ENCODE results near the gene CACNA1S.

The CACNA1S gene

DNA sequence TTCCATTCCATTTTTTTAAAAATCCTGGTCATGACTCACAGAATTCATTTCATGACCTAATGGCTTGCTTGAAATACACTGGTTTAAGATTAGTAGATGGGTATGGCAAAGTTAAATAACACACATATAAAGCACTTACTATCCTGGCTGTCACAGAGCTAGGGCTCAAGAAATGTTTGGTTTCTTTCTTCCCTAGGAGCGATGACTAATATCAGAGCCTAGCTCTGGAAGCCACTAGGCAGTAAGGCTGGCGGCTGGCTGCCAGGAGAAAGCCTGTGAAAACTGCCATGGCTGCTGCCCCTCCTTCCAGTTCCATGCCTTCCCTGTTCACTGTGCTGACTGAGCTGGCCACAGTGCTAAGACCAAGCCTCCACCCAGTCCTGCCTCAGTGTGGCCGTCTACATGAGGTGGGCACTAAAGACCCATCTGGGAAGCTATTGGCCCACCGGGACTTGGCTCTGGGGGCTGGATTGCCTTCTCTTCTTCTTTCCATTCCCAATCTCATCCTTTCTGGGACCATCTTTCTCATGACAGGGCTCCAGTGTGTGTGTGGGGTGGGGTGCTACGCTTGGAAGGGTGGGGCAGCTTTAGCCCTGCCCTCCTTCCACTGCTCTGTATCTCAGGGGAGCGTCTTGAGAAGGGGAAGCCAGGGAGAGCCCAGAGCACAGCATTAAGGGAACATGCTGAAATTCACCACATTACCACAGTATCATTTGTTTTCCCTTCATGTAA is 25.5 kb upstream of the CACNA1S start:
- peaks cover 12 to 45% (median 31%) of the 10 kb centered on the region in 11 experiments for H3K36me3 ChIP-seq
- no peaks in the 10 kb centered on the region for H3K27me3 ChIP-seq
- peak overlapping the region in 1 of 10 experiments; percentile 3; a peak in 2 of 20 replicates for H3K4me3 ChIP-seq
- peak overlapping the region in 4 of 11 experiments; percentile 5 to 75 (median 61); a peak in 6 of 22 replicates for H3K9ac ChIP-seq
- peak overlapping the region in 6 of 11 experiments; percentile 23 to 73 (median 52); a peak in 5 of 22 replicates for H3K27ac ChIP-seq
- no peak for TF ChIP-seq Cebpa-rat (IDR thresholded peaks at IDR 0.05)
- peaks cover 56 to 99% (median 89%) of the 10 kb centered on the region in 10 experiments for H3K4me1 ChIP-seq
- no peaks in the 10 kb centered on the region for H3K9me3 ChIP-seq (replicated peaks in 1 of 11)
- peak overlapping the region; percentile 67 to 96 (median 87) for H3K4me2 ChIP-seq
- peaks cover 0 to 80% (median 57%) of the 10 kb centered on the region in 11 experiments; a peak in 16 of 22 replicates for H4K20me1 ChIP-seq

DNA sequence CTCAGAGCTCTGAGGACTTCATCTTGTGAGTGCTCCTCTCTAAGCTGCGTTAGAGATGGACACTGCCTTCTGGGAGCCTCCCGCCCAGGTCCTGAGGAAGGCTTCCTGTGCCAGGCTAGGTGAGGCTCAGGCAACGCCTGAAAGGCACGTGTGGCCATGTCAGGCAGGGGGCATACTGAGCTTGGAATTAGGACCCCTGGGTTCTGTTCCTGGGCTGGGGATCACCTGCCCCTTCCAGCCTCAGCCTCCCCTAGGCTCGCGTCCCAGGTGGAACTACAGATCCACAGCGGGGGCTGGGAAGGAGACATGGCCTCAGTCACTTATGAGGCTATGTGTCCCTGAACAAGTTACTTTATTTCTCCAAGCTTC is 24.8 kb upstream of the CACNA1S start:
- Histone ChIP-seq H3K4me2 (peak overlapping the region; percentile 43 to 96 (median 87)), H3K27me3 (no peaks in the 10 kb centered on the region), H3K9me3 (replicated peaks in 1 of 11) (no peaks in the 10 kb centered on the region), H3K9ac (peak overlapping the region in 4 of 11 experiments; percentile 29 to 60 (median 34); a peak in 6 of 22 replicates), H4K20me1 (peaks cover 0 to 75% (median 54%) of the 10 kb centered on the region in 11 experiments; a peak in 16 of 22 replicates), H3K27ac (peak overlapping the region in 4 of 11 experiments; percentile 1 to 51 (median 22); a peak in 7 of 22 replicates), H3K36me3 (peaks cover 4 to 41% (median 25%) of the 10 kb centered on the region in 11 experiments; a peak in 20 of 22 replicates), H3K4me3 (no peak overlapping the region), H3K4me1 (peaks cover 56 to 99% (median 85%) of the 10 kb centered on the region in 10 experiments)
- no peak for TF ChIP-seq Cebpa-rat (IDR thresholded peaks at IDR 0.05)

DNA sequence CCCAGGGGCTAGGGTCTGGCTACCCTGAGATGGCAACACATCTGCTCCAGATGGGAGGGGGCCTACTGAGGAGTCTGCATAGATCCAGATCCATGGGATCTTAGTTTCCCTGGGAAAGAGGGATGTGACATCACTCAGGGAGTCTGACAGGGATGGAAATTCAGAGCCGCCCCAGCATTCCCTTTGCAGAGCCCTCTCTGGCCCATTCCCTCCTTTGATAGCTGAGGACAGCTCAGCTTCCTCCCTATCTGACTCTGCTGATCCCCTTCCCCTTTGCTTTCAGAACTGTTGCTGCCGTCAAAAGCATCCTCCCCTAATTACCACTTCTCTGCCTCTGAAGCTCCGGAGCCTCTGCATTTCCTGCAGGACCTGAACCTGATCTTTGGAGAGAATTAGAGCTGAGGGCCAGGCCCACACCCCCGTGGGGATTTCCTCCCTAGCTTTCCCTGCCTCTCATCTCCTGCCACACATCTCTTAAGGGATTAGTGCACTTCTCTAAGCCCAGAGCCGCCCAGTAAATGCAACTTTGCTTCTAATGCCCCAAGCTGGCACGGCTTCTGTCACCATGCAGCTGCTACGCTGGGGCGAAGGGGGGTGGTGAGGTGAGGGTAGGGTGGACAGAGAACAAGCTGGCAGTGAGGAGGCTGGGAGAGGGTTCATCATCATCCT is 24.3 kb upstream of the CACNA1S start:
- peak overlapping the region in 4 of 11 experiments; percentile 29 to 60 (median 34); a peak in 7 of 22 replicates for H3K9ac ChIP-seq
- H3K4me2 ChIP-seq = peak overlapping the region; percentile 43 to 96 (median 87)
- H3K27ac ChIP-seq = peak overlapping the region in 5 of 11 experiments; percentile 1 to 51 (median 17); a peak in 7 of 22 replicates
- no peaks in the 10 kb centered on the region for H3K27me3 ChIP-seq
- no peak overlapping the region; a peak in 2 of 20 replicates for H3K4me3 ChIP-seq
- peaks cover 56 to 99% (median 85%) of the 10 kb centered on the region in 10 experiments for H3K4me1 ChIP-seq
- H4K20me1 ChIP-seq = peaks cover 0 to 72% (median 50%) of the 10 kb centered on the region in 11 experiments; a peak in 16 of 22 replicates
- no peak for TF ChIP-seq Cebpa-rat (IDR thresholded peaks at IDR 0.05)
- H3K36me3 ChIP-seq = peaks cover 4 to 37% (median 20%) of the 10 kb centered on the region in 11 experiments; a peak in 20 of 22 replicates
- H3K9me3 ChIP-seq (replicated peaks in 1 of 11) = no peaks in the 10 kb centered on the region

DNA sequence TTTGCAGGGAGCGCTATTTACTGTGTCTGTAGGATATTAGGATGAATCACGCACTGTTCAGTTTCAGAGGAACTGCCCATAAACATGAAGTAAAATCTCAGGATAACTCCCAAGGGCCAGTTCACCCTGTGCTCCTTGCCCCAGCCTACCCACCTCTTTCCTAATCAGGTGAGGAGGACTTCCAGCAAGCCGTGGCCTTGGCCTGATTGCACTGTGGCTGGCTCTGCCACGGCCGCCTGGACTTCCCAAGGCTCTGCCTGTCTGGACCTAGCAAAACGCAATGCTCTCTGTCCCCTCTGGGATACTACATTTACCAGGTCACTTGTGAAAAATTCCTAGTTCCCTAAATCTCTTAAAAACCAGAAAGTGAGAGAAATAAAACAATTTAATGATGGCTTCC is 22.2 kb upstream of the CACNA1S start:
- H4K20me1 ChIP-seq = peaks cover 0 to 51% (median 34%) of the 10 kb centered on the region in 11 experiments; a peak in 16 of 22 replicates
- H3K4me2 ChIP-seq = peak overlapping the region in 4 of 11 experiments; percentile 90 to 96 (median 92); a peak in 7 of 22 replicates
- no peak overlapping the region for H3K9ac ChIP-seq
- H3K4me3 ChIP-seq = no peak overlapping the region
- no peak overlapping the region for H3K27ac ChIP-seq
- H3K36me3 ChIP-seq = peaks cover 4 to 35% (median 20%) of the 10 kb centered on the region in 11 experiments; a peak in 19 of 22 replicates
- H3K4me1 ChIP-seq = peaks cover 36 to 93% (median 73%) of the 10 kb centered on the region in 10 experiments
- no peaks in the 10 kb centered on the region for H3K27me3 ChIP-seq
- no peak for TF ChIP-seq Cebpa-rat (IDR thresholded peaks at IDR 0.05)
- H3K9me3 ChIP-seq (replicated peaks in 1 of 11) = no peaks in the 10 kb centered on the region

DNA sequence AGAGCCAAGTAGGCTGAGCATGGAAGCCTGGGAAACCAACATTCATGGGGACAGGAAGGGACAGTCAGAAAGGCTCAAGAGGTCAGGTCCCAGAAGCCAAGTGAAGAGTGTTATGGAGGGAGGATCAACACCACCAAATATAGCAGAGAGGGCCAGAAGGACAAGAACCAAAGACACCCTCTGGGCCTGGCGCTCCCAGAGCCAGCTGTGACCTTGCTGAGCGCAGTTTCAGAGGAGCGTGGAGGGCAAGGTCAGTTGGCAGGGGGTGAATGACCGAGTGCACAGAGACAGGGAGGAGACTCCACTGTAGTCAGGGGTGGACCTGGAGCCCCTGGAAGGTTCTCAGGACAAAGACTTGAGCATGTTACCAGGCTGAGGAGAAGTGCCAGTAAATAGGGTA is 19.2 kb upstream of the CACNA1S start:
- Histone ChIP-seq H3K36me3 (peaks cover 4 to 31% (median 20%) of the 10 kb centered on the region in 11 experiments; a peak in 19 of 22 replicates), H3K9ac (no peak overlapping the region), H3K4me1 (peaks cover 24 to 93% (median 73%) of the 10 kb centered on the region in 10 experiments), H3K4me2 (peak overlapping the region in 7 of 11 experiments; percentile 32 to 80 (median 66); a peak in 11 of 22 replicates), H3K27ac (peak overlapping the region in 2 of 11 experiments; percentile 14 to 37; a peak in 2 of 22 replicates), H3K27me3 (no peaks in the 10 kb centered on the region), H4K20me1 (peaks cover 0 to 22% (median 10%) of the 10 kb centered on the region in 11 experiments; a peak in 16 of 22 replicates), H3K4me3 (no peak overlapping the region), H3K9me3 (replicated peaks in 1 of 11) (no peaks in the 10 kb centered on the region)
- TF ChIP-seq Cebpa-rat (IDR thresholded peaks at IDR 0.05) = no peak

DNA sequence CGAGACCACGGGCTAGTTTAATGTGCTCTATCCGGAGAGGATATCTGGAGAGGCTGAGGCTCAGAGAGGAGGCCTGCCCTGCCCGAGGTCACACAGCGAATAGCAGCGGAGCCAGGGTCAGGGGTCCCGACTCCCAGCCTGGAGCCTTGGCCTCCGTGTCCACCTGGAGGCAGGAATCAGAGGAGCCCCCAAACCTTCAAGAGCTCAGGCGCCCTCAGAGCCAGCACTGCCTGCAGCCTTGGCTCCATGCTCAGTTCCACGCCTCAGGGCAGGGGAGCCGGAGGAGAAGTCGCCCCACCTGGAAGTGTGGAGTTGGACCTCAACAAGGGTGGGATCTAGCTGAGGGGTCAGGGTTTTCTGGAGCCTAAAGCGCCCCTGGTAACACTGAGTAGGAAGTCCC is 16.7 kb upstream of the CACNA1S start:
- H3K9me3 ChIP-seq (replicated peaks in 1 of 11) = no peaks in the 10 kb centered on the region
- peak overlapping the region in 6 of 11 experiments; percentile 12 to 78 (median 68); a peak in 9 of 22 replicates for H3K9ac ChIP-seq
- H3K27ac ChIP-seq = peak overlapping the region in 8 of 11 experiments; percentile 12 to 85 (median 72); a peak in 16 of 22 replicates

GRCh38 chr1:201128476-201128875 is 16.2 kb upstream of the CACNA1S start:
- H3K9me3 ChIP-seq (replicated peaks in 1 of 11) = no peaks in the 10 kb centered on the region
- H3K4me1 ChIP-seq = peaks cover 22 to 94% (median 83%) of the 10 kb centered on the region in 10 experiments
- H3K4me2 ChIP-seq = peak overlapping the region; percentile 54 to 96 (median 83)
- peak overlapping the region in 9 of 11 experiments; percentile 21 to 85 (median 68); a peak in 16 of 22 replicates for H3K27ac ChIP-seq
- TF ChIP-seq Cebpa-rat (IDR thresholded peaks at IDR 0.05) = 0 out of 22 replicates have a peak, but pooled peaks of 1 of the 11 experiments have one; percentile 39
- 0 out of 22 replicates have a peak, but pooled peaks cover 0 to 5% (median 0%) of the 10 kb centered on the region in 11 experiments for H4K20me1 ChIP-seq
- H3K9ac ChIP-seq = peak overlapping the region in 9 of 11 experiments; percentile 10 to 78 (median 57); a peak in 14 of 22 replicates
- no peaks in the 10 kb centered on the region for H3K27me3 ChIP-seq
- H3K36me3 ChIP-seq = peaks cover 0 to 6% (median 0%) of the 10 kb centered on the region in 11 experiments; a peak in 3 of 22 replicates
- H3K4me3 ChIP-seq = peak overlapping the region in 2 of 10 experiments; percentile 20 to 31; a peak in 3 of 20 replicates

More for the DNA sequence above, 16.7 kb upstream of the CACNA1S start:
- Histone ChIP-seq H4K20me1 (0 out of 22 replicates have a peak, but pooled peaks cover 0 to 5% (median 0%) of the 10 kb centered on the region in 11 experiments), H3K4me3 (no peak overlapping the region; a peak in 2 of 20 replicates), H3K36me3 (peaks cover 0 to 11% (median 1%) of the 10 kb centered on the region in 11 experiments; a peak in 12 of 22 replicates), H3K4me2 (peak overlapping the region; percentile 54 to 96 (median 83)), H3K27me3 (no peaks in the 10 kb centered on the region), H3K4me1 (peaks cover 22 to 93% (median 80%) of the 10 kb centered on the region in 10 experiments)
- TF ChIP-seq Cebpa-rat (IDR thresholded peaks at IDR 0.05) = no peak

All from BLaER1 treated with 17β-estradiol and CSF1 and Interleukin-3, amounts not matched to agents 10 nM and 100 nM (cell line).